NCI-H2196 (cell line): ENCODE results near the gene METTL26.

Source experiments
- DNase-seq: peaks from one replicate; lab custom pipeline; 2025; ENCODE audit not compliant: unreplicated experiment; lab: John Stamatoyannopoulos, UW

The METTL26 gene

GRCh38 chr16:659618-660017, 23.5 kb upstream of the METTL26 start:
- no peak for DNase-seq

GRCh38 chr16:658679-659571, 22.8 kb upstream of the METTL26 start:
- no peak for DNase-seq

GRCh38 chr16:657487-657886, 21.4 kb upstream of the METTL26 start:
- DNase-seq: no peak

- no peak for DNase-seq
Observed at GRCh38 chr16:654034-654433, 17.9 kb upstream of the METTL26 start.

GRCh38 chr16:652454-653305, 16.6 kb upstream of the METTL26 start:
- DNase-seq: no peak

GRCh38 chr16:651844-652243, 15.7 kb upstream of the METTL26 start:
- DNase-seq: no peak

GRCh38 chr16:649631-650030, 13.5 kb upstream of the METTL26 start:
- no peak for DNase-seq

- DNase-seq: peak; percentile 98
Observed at GRCh38 chr16:648781-649589, 12.9 kb upstream of the METTL26 start, which contains the start of gene WDR90. WDR90 (plus strand) TSS chr16:649365; CDS start chr16:649417, 52 bp downstream.

GRCh38 chr16:648071-648780, 12.1 kb upstream of the METTL26 start:
- DNase-seq: peak; percentile 76

GRCh38 chr16:647173-647902, 11.2 kb upstream of the METTL26 start:
- DNase-seq: no peak

- no peak for DNase-seq
Observed at GRCh38 chr16:646679-647172, 10.6 kb upstream of the METTL26 start.

GRCh38 chr16:645852-646678, 10.0 kb upstream of the METTL26 start:
- no peak for DNase-seq

- DNase-seq: no peak
Observed at GRCh38 chr16:644556-644955, 8.5 kb upstream of the METTL26 start.

GRCh38 chr16:643050-643368, 6.9 kb upstream of the METTL26 start:
- DNase-seq: no peak

- peak; percentile 57 for DNase-seq
Observed at GRCh38 chr16:642189-643049, 6.3 kb upstream of the METTL26 start.

GRCh38 chr16:641326-642188, 5.5 kb upstream of the METTL26 start, which contains the start of gene MCRIP2:
MCRIP2 (plus strand) TSS chr16:641828; CDS start chr16:641992, 164 bp downstream.
- DNase-seq: peak; percentile 88

- DNase-seq: no peak
Observed at GRCh38 chr16:640614-641013, 4.5 kb upstream of the METTL26 start.
